Measurements from ENCODE around the gene PNLIPRP3.

Gene PNLIPRP3

DNA sequence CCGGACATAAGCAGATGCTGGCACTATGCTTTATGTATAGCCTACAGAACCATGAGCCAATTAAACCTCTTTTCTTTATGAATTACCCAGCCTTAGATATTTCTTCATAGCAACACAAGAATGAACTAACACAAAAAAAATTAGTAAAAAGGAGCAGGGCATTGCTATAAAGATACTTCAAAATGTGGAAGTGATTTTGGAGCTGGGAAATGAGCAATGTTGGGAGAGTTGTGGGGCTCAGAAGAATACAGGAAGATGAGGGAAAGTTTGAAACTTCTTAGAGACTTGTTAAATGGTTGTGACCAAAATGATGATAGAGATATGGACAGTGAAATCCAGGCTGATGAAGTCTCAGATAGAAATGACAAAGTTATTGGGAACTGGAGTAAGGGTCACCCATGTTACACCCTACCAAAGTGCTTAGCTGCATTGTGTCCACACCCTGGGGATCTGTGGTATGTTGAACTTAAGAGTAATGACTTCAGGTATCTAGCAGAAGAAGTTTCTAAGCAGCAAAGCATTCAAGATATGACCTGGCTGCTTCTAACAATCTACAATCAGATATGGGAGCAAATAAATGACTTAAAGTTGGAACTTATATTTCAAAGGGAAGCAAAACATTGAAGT is 24.2 kb downstream of the PNLIPRP3 start:
- no peak for DNase-seq

DNA sequence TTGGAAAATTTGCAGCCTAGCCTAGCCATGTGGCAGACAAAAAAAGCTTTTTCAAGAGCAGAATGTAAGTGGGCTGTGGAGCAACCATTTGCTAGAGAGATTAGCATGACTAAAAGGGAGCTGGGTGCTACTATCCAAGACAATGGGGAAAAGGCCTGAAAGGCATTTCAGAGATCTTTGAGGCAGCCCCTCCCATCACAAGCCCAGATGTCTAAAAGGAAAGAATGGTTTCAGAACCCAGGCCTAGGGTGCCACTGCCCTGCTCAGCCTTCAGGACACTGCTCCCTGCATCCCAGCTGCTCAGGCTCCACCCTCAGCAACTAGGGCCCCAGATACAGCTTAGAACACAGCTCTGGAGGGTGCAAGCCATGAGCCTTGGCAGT is 24.7 kb downstream of the PNLIPRP3 start:
- DNase-seq, result no peak

DNA sequence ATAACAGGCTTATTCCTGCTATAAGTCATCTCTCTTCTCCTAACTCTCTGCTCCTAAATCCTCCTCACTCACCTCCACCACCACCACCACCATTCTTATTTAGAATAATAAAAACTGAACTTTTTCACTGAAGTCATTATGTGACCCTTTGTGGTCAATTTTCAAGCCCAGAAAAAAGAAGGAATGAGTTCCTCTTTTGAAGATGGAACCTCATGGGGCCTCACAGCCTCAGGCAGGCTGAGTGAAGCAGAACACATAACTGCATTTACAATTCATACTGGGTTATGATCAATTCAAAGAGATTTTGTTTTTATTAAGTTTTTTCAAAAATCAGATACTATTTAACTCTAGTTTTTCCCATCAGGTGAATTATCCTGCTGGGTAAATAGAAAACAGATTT is 29.8 kb downstream of the PNLIPRP3 start:
- no peak for DNase-seq

DNA sequence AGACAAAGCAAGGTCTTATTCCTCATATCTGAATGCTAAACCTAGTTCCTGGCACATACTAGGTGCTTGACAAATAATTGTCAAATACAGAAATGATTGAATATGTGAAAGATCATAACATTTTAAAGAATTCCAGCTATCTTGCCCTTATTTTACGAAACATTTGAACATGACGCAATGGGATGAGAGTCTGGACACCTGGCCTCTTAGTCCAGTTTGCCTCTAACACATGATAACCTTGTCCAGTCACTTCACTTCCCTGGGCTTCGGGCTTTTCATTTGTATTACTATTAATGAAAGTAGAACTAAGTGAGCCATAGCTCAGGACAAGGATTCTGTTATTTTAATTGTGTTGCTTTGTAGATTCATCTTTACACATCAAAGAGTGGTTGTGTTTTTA is 32.6 kb downstream of the PNLIPRP3 start:
- DNase-seq, result no peak

DNA sequence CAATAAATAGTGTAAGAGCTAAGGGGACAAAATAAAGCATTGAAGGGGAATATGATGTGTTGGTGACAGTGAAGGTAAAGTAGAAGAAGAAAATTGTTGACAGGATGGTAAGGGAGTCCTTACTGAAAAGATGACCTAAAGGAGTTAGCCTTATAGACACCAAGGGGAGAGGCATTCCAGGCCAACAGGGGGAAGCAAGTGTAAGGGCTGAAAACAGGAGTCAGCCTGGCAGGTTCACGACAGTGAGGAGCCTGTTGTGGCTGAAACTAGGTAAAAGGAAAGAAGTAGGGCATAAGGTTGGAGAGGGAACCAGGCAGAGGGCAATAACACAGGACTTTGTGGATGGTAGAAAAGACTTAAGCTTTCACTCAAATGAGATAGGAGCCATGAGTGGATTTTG is 34.0 kb downstream of the PNLIPRP3 start:
- no peak for DNase-seq

DNA sequence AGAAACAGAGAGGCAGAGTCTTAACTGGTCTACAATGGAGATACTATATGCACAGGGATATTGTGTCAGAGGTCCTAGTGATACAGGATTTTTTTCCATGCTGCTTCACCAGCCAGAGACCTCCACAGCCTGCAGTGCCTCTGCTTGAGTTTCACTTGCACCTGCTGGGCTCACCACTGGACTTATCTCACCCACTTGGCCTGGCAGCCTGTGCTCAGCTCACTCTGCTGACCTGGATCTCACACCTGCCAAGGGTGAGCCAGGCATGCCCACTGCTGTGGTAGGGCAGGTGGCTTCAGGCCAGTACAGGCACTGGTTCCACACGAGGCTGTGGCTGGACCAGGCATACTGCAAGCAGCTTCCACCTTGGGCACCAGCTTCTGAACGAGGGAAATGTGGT is 36.6 kb downstream of the PNLIPRP3 start:
- DNase-seq, result no peak

DNA sequence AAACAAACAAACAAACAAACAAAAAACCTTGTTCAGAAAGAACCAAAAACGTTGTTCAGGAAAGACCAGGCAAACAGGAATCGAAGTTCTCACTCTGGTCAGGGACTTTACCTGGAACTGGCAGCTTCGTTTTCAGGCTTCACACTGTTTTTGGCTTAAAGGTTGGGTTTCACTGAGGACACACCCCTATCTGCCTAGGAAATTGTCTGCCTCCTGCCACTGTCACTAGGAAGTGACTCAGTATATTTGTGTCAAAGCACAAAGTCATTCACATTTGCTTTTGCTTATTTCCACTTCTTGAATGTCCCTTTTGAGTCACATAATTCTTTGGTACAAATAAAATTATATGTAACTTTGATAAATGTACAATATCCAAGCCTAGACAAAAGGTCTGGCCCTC is 37.9 kb downstream of the PNLIPRP3 start:
- no peak for DNase-seq

DNA sequence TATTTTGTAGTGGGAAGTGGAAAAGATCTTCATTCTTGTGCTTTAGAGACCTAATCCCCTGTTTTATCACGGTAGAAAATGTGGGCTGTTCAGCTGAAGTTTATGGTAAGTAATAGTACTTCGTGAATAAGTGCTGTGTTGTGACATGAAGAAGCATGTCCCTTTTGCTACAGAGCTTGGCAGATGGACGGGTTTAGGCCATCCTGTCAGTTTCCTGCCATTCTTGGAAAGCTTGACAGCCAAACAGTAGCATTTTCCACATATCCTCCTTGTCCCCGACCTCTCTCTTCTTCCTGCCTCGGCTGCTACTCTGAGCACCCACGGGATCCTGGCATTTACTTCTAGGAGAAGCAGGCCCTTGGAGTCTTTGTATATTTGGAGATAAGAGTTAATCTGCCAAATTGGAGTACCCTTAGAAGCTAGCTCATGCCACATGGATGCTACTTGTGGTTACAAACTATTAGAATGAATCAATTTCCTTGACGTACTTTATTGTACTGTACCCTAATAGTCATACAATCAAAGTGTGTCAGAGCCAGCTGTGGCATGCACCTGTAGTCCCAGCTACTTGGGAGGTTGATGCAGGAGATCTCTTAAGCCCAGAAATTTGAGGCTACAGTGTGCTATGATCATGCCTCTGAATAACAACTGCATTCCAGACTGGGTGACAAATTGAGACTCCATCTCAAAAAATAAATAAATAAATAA is 39.2 kb downstream of the PNLIPRP3 start:
- DNase-seq, result no peak

DNA sequence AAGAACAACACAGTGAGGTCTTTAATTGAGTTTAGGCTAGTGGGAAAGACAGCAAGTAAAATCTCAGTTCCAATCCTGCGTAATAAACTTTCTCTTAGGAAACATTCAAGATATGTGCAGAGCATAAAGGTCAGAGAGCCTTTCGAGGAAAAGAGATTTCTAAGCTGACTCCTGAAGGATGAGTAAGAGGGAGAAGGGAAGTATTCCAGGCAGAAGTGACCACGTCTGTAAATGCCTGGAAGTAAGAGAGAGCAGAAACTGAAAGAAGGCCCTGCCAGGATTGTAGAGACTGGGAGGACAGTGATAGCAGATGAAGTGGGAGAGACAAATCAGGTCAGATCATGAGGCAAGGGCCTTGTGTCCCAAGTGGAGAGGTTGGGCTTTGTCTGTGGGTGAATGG is 41.8 kb downstream of the PNLIPRP3 start:
- DNase-seq, result no peak

DNA sequence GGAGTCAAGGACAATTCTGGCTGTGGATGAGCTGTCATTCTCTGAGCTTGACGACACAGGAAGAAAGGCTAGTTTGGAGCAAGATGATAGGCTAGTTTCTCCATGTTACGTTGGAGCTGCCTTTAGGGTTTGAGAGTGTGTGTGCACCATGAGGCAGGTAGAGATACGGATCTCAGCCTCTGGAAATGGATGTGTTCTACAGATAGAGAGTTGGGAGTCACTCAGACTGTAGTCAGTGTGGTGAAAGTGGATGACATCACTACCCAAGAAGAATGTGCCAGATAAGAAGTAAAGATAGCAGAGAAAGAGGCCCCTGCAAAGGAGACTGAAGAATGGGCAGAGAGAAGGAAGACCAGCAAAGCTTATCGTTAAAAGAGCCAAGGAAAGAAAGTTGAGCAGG is 42.4 kb downstream of the PNLIPRP3 start:
- no peak for DNase-seq

DNA sequence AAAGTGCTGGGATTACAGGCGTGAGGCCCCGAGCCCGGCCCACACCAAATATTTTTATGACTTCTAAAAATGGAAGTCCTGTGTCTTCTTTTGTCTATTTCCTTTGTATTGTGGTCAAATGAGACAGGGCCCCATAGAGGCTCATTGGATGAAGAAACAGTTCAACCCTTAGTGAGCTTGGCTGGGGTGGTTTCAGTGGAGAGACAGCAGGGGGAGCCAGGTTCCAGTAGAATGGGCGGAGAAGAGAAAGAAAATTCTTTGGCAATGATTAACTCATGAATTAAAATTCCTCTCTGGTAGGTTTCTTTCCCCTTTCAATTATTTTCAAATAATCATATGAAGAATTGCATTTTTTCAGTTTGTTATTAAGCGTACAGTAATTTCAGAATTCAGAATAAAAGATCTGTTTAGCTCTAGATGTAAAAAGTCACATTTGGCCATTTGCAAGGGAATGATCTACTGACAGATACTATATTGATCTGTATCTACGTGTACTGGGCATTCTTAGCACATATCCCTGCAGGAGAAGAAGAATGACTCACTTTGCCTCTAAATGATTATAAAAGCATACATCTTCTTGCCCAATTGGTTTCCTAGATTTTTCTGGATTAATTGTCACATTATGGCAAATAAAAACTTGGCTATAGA is 43.2 kb downstream of the PNLIPRP3 start:
- no peak for DNase-seq

DNA sequence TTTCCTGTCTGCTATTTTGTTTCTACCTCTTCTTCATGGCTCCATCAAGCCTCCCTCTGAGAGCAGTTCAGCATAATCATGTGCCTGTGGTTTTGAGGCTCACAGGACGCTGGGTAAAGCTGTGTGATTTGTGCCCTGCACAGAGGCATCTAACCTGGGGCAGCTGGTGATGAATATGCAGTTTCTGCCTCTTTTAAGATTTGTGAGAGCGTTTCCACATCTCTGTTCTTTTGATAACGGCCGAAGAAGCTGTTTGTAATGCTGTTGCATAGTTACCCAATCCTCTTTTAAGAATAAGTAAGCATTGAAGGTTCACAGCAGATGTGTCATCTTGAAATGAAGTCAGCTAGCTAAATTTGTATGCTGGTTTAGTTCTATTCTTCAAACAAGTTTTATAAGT is 45.2 kb downstream of the PNLIPRP3 start:
- DNase-seq, result no peak

DNA sequence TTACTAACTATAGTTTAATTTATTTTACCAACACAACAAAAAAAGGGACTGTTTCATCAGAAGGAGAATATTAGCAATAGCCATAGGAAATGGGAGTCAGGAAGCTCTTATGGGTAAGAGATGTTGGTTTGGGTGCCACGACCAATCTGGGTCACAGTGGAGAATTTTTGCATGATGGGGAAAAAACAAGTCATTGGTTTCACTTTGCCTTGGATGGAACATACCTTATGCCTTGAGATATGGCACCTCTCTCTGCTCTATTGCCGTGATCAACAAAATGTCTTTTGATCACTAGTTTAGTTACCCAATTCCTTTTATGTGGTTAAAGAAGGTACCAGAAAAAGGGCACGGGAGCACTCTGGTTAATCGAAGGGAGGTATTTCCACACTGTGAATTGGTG is 48.2 kb downstream of the PNLIPRP3 start:
- DNase-seq, result no peak

DNA sequence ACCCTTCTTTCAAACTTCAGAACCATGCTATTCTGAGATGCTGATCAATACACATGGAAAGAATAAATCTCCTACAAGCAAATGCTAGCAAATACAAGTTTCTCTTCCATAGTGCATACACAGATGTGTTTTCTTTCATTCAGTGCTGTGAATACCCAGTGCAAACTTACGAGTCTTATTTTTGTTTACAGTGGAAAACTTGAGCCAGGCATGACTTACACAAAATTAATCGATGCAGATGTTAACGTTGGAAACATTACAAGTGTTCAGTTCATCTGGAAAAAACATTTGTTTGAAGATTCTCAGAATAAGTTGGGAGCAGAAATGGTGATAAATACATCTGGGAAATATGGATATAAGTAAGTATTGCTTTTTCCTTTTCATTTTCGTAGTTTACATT is 48.8 kb downstream of the PNLIPRP3 start:
- DNase-seq, result no peak

DNA sequence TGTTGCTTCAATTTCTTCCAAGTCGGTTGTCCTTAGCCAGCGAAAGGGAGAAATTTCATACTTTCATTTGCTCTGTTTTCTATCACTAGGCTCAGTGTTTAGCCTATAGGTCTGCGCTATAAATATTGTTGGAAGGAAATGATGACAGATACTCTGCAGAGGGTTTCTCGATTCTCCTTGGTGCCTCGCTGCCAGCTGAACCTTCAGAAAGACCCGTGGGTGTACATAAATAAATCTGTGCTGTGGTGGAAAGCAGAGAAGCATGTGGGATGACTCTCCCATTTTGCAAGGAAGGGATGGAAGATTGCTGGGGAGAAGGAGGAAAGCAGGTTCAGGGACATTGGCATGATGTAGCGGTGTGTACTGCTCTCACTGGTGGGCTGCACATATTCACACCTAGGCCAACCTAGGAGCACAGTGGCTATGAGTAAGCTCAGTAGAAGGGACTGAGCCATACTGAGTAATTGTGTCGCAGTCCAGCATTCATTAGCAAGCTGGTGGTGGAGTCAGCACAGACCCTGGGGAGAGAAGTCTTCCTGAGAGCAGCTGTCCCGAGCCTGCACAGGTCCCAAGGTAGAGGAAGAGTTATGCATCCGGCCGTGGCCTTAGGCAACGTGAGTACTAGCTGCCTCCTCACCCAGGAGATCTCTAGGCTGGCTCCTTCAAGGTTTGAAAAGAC is 50.5 kb downstream of the PNLIPRP3 start:
- DNase-seq, result no peak

DNA sequence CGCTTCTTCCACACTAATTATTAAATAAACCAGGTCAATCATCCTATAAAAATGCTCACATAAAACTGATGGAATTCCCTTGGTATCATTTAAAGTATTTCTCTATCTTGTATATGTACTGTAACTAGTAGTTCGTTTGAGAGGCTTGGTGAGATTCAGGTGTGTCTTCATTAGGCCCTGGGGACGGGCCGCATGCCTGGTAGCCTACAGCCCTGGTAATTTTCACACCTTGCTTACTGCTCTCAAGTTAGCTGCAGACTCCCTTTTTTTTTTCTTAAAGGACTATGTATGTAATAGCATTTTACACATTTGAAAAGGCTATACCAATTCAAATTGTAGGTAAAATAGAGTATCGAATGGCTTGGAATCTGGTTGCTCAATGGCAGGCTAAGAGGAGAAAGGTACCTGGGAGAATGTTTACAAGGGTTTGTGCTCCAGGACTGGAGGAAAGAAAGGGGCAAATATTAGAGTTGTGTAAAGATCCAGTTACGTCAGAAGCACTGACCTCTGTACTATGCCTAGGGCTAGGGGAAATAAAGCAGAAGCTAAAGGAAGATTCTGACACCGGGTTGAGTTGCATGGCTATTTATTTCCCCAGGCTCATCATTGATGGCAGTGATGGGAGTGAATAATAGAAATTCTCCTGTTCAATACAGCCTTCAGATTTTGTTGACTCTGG is 59.3 kb downstream of the PNLIPRP3 start:
- no peak for DNase-seq

DNA sequence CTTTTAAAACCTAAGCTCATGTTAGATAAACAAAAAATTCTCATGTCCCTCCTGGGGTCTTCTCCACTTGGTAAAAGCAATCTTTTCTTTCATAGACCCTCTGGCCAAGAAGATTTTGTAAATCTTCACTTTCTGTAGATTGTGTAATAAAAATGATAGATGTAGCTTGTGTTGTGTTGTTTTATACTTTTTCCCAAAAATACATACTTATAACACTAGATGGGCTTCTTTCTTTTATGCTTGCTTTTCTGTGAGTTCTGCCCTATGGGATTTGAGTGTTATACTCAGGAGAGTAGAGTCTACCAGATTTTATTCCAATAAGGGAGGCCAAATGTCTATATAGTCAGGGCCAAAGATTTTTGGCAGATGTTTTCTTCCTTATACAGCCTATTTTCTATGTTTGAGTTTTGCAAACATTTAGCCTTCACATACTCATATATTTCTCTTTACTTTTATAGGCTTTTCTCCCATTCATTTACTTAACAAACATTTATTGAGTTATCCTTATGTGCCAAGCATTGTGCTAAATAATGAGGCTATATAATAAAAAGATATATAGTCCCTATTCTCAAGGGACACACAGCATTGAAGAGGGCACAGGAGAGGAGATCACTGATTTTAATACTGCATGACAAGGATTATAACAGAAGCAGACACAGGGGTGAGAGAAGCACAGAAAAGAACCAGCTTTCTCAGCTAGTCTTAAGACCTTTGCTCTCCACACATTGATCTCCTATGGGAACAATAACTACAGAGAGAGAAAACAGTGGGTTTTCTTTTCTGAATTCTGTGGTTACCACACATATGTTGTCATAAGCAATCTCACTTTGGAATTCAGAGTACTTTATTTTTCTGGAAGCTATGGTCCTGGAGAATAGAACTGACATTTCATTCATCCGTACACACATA is 60.1 kb downstream of the PNLIPRP3 start:
- no peak for DNase-seq

DNA sequence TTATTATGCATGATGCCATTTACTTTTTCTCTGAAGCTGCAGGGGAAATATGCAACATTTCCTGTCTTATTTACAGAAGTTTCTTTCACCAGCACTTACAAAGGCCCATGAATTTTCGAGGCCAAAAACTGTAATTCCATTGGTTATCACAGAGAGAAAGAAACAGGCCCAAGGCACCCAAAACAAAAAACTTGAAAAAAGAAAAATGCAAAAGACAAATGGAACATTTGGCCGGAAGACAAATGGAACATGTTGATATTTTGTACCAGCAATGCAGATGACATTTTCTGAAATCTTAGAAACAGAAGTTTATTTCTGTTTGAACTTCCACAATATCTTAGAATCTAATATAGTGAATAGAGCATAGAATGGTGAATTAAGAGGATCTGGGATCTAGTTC is 61.8 kb downstream of the PNLIPRP3 start:
- no peak for DNase-seq

DNA sequence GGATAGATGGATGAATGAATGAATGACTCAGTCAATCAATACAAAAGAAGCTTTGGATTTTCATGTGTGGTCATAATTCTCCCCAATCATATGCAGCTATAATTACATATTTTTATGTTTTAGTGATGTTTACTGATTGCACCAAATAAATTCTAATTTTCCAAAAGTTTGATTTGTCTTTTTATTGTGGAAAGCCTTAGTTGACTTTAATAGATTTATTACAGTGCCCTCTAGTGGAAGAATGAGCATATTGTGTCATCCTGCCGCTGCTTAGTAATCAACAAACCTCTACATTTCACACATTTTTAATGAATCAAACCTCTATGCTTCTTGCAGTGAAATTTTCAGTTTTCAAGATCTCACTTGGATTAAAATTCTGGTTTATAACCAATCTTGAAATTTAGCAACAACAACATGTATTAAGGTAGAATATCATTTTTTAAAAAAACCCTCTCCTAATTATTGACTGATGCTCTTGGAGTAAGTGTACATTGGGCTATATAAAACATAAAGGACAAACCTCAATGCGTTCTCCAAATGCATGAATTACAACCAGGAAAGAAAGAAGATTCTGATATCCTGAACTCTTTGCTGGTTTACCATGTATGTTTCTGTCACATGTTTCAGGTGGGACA is 62.5 kb downstream of the PNLIPRP3 start:
- DNase-seq, result peak; percentile 9

DNA sequence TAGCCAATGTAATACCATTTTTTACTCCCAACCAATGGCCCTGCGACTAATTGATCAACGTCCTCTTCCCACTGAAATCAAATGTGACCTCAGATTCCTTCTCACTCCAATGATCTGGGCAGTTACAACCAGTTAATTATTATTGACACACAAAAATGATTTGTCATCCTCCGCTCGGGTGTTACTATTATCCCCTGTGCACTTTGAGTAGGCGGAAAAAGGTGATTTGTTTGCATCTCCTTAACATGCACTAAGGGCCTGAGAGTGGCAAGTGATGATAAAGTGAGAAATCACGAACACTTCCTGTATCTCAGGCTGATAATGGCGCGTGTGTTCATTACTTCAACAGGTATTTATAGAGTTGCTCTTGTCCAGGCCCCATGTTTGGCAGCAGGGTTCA is 77.1 kb downstream of the PNLIPRP3 start:
- no peak for DNase-seq

DNA sequence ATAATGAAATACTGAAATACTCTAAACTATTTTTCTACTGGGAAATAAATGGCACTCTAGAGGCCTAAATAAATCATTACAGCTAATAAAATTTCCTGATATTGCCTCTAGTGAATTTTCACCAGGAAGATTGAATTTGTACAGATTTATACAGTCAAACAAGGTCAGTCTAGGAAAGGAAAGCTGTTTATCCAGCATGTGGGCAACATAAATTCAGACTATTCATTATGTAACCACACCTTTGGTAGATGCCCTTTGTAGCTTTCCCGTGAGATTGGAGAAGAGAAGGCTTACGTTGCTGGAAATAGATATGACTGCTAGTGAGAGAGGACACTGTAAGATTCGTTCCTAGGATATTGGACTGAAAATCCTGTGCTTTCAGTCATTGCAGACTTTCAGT is 82.9 kb downstream of the PNLIPRP3 start:
- no peak for DNase-seq

DNA sequence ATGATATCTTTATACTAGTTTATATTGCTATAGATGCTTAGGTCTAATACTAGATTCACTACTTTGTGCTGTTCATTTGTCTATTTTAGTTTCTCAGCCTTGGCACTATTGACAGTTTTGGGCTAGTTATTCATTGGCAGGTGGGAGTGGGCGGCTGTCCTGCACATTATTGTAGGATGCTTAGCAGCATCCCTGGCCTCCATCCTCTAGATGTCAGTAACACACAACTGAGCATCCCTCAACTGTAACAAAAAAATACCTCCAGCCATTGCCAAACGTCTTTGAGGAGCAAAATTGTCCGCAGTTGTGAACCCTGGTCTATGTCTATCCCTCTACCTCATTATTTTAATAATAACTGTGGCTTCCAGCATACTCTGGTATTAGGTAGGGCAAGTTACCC is 83.7 kb downstream of the PNLIPRP3 start:
- no peak for DNase-seq
